ENCODE results near the gene CNTNAP2. TPM values are rescaled to one million over a fixed set of nuclear protein-coding genes. Genes with fewer than 3 reads are reported as not detected.

Gene CNTNAP2
- total and polyA plus RNA-seq, 2 donors (not counting 1 experiment from before 2014, with no cell fraction given): not detected

- H3K4me2 ChIP-seq (ENCODE audit: extremely low read depth, insufficient read depth, low read length): no peak overlapping the region
- H3K4me3 ChIP-seq (replicated peaks in 1 of 4; ENCODE audit: control extremely low read depth in 1 of 4, insufficient read depth in 1 of 4, low read depth in 3 of 4, low read length in 4 of 4): no peak overlapping the region
- H3K9ac ChIP-seq (ENCODE audit: insufficient read depth, low read length): no peak overlapping the region
- H3K79me2 ChIP-seq (ENCODE audit: control insufficient read depth, insufficient read depth, low read length): no peaks in the 10 kb centered on the region
- no peaks in the 10 kb centered on the region for H4K20me1 ChIP-seq (ENCODE audit: control insufficient read depth, extremely low read depth, insufficient read depth, low read length)
- no peaks in the 10 kb centered on the region for H3K27me3 ChIP-seq (ENCODE audit: control insufficient read depth, insufficient read depth, low read length)
- no peaks in the 10 kb centered on the region for H3K36me3 ChIP-seq (ENCODE audit: control insufficient read depth, insufficient read depth, low read length)
- no peak for TF ChIP-seq CTCF (conservative IDR thresholded peaks at IDR 0.05 in 1 of 2, IDR thresholded peaks at IDR 0.05 in 1 of 2; ENCODE audit: low read depth in 1 of 2, low read length in 2 of 2)
- no peak for TF ChIP-seq EZH2 (IDR thresholded peaks at IDR 0.05; ENCODE audit: low read length, missing control alignments)
- no peaks in the 10 kb centered on the region for H3K9me3 ChIP-seq (ENCODE audit: control insufficient read depth, insufficient read depth, low read depth, low read length)
- H2AFZ ChIP-seq (ENCODE audit: low read length): no peak overlapping the region
- DNase-seq (ENCODE audit: low read depth in 2 of 2): peak in 1 of 2 donors; percentile 16
- H3K4me1 ChIP-seq (ENCODE audit: control insufficient read depth, extremely low read depth, insufficient read depth, low read length): no peaks in the 10 kb centered on the region
- H3K27ac ChIP-seq (ENCODE audit: insufficient read depth, low read length): no peak overlapping the region
Measured at GRCh38 chr7:147570390-147570789, 1453.8 kb downstream of the CNTNAP2 start.

- no peak overlapping the region for H2AFZ ChIP-seq (ENCODE audit: low read length)
- H3K27ac ChIP-seq (ENCODE audit: insufficient read depth, low read length): no peak overlapping the region
- TF ChIP-seq EZH2 (IDR thresholded peaks at IDR 0.05; ENCODE audit: low read length, missing control alignments): no peak
- no peak for TF ChIP-seq CTCF (conservative IDR thresholded peaks at IDR 0.05 in 1 of 2, IDR thresholded peaks at IDR 0.05 in 1 of 2; ENCODE audit: low read depth in 1 of 2, low read length in 2 of 2)
- H3K9ac ChIP-seq (ENCODE audit: insufficient read depth, low read length): no peak overlapping the region
- no peaks in the 10 kb centered on the region for H4K20me1 ChIP-seq (ENCODE audit: control insufficient read depth, extremely low read depth, insufficient read depth, low read length)
- no peaks in the 10 kb centered on the region for H3K27me3 ChIP-seq (ENCODE audit: control insufficient read depth, insufficient read depth, low read length)
- H3K79me2 ChIP-seq (ENCODE audit: control insufficient read depth, insufficient read depth, low read length): no peaks in the 10 kb centered on the region
- H3K4me2 ChIP-seq (ENCODE audit: extremely low read depth, insufficient read depth, low read length): no peak overlapping the region
- H3K9me3 ChIP-seq (ENCODE audit: control insufficient read depth, insufficient read depth, low read depth, low read length): no peaks in the 10 kb centered on the region
- no peaks in the 10 kb centered on the region for H3K4me1 ChIP-seq (ENCODE audit: control insufficient read depth, extremely low read depth, insufficient read depth, low read length)
- no peak overlapping the region for H3K4me3 ChIP-seq (replicated peaks in 1 of 4; ENCODE audit: control extremely low read depth in 1 of 4, insufficient read depth in 1 of 4, low read depth in 3 of 4, low read length in 4 of 4)
- DNase-seq (ENCODE audit: low read depth in 2 of 2): no peak
- no peaks in the 10 kb centered on the region for H3K36me3 ChIP-seq (ENCODE audit: control insufficient read depth, insufficient read depth, low read length)
Measured at GRCh38 chr7:147571436-147572185, 1455.0 kb downstream of the CNTNAP2 start.

DNA sequence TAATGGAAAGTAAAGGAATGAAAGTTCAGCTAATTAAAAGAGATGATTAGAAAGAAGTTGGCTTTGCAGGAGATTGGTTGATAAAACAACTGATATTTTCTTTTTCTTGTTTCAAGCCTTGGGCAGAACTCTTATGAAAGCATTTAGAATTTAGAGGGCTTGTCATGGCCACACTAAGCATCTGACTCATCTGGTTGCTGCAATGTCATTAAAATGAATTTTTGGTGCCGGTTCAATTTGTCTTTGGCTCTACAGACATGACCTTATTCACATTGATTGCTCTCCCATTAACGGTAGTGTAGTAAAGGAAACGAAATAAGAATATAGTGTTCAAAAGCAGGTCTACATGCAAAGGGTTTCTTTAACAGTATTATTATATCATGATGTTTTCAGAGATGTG lies 1461.6 kb downstream of the CNTNAP2 start:
- peak in 1 of 2 donors; percentile 1 for DNase-seq (ENCODE audit: low read depth in 2 of 2)
- TF ChIP-seq CTCF (conservative IDR thresholded peaks at IDR 0.05 in 1 of 2, IDR thresholded peaks at IDR 0.05 in 1 of 2; ENCODE audit: low read depth in 1 of 2, low read length in 2 of 2) (no peak), EZH2 (IDR thresholded peaks at IDR 0.05; ENCODE audit: low read length, missing control alignments) (no peak)
- no peaks in the 10 kb centered on the region for H3K79me2 ChIP-seq (ENCODE audit: control insufficient read depth, insufficient read depth, low read length)
- no peaks in the 10 kb centered on the region for H4K20me1 ChIP-seq (ENCODE audit: control insufficient read depth, extremely low read depth, insufficient read depth, low read length)
- no peaks in the 10 kb centered on the region for H3K9me3 ChIP-seq (ENCODE audit: control insufficient read depth, insufficient read depth, low read depth, low read length)
- no peaks in the 10 kb centered on the region for H3K4me1 ChIP-seq (ENCODE audit: control insufficient read depth, extremely low read depth, insufficient read depth, low read length)
- H3K9ac ChIP-seq (ENCODE audit: insufficient read depth, low read length): no peak overlapping the region
- H3K36me3 ChIP-seq (ENCODE audit: control insufficient read depth, insufficient read depth, low read length): no peaks in the 10 kb centered on the region
- no peak overlapping the region for H3K4me2 ChIP-seq (ENCODE audit: extremely low read depth, insufficient read depth, low read length)
- H3K4me3 ChIP-seq (replicated peaks in 1 of 4; ENCODE audit: control extremely low read depth in 1 of 4, insufficient read depth in 1 of 4, low read depth in 3 of 4, low read length in 4 of 4): no peak overlapping the region
- no peak overlapping the region for H3K27ac ChIP-seq (ENCODE audit: insufficient read depth, low read length)
- no peaks in the 10 kb centered on the region for H3K27me3 ChIP-seq (ENCODE audit: control insufficient read depth, insufficient read depth, low read length)
- H2AFZ ChIP-seq (ENCODE audit: low read length): no peak overlapping the region

All from fibroblast of lung (primary cell).